Fibroblast of the conjunctiva (primary cell): Measurements from ENCODE around the gene TRABD.

ENCODE experiments used
- DNase-seq: peaks from one replicate; pipeline ENCODE4 v3.0.0-alpha.2; 2010; ENCODE audit warnings: low read depth

Gene TRABD

GRCh38 chr22:50189184-50189848 lies 3.6 kb downstream of the TRABD start:
- DNase-seq, result no peak

GRCh38 chr22:50189849-50190181 lies 4.1 kb downstream of the TRABD start:
- no peak for DNase-seq

GRCh38 chr22:50190182-50190940 lies 4.6 kb downstream of the TRABD start:
- DNase-seq, result peak; percentile 36

GRCh38 chr22:50190941-50191741 lies 5.4 kb downstream of the TRABD start:
- no peak for DNase-seq

GRCh38 chr22:50192436-50193204 lies 6.9 kb downstream of the TRABD start:
- DNase-seq, result no peak

GRCh38 chr22:50193621-50194020 lies 7.9 kb downstream of the TRABD start:
- DNase-seq, result no peak

GRCh38 chr22:50194037-50194805 lies 8.5 kb downstream of the TRABD start:
- DNase-seq, result no peak

GRCh38 chr22:50196256-50196655 lies 10.5 kb downstream of the TRABD start:
- no peak for DNase-seq

- DNase-seq, result no peak
These were observed 11.5 kb downstream of the TRABD start for GRCh38 chr22:50197000-50197800.

- no peak for DNase-seq
These were observed 12.3 kb downstream of the TRABD start for GRCh38 chr22:50197856-50198623.

GRCh38 chr22:50198624-50199017 lies 12.9 kb downstream of the TRABD start:
- no peak for DNase-seq

GRCh38 chr22:50199251-50199721 lies 13.6 kb downstream of the TRABD start:
- DNase-seq, result no peak

GRCh38 chr22:50199829-50200460 lies 14.2 kb downstream of the TRABD start:
- DNase-seq, result no peak

GRCh38 chr22:50200461-50201190 lies 14.9 kb downstream of the TRABD start, which contains the start of gene SELENOO:
TSS of gene SELENOO (plus strand) at chr22:50201011. CDS start at chr22:50201037, 26 bp downstream.
- DNase-seq, result peak; percentile 69

- DNase-seq, result no peak
These were observed 15.7 kb downstream of the TRABD start for GRCh38 chr22:50201191-50202129.

- no peak for DNase-seq
These were observed 16.5 kb downstream of the TRABD start for GRCh38 chr22:50202130-50202666.

- DNase-seq, result no peak
These were observed 17.6 kb downstream of the TRABD start for GRCh38 chr22:50203288-50203687.
